Thymus (tissue), 11 donors: ENCODE measurements around the gene BTRC. TPM values are rescaled to one million over a fixed set of nuclear protein-coding genes. Genes with fewer than 3 reads are reported as not detected.
"Not testable (repeated sequence)": the region's sequence is repeated elsewhere in the genome, so short reads cannot be mapped to it uniquely, and the experiment has no call there.

Experiments used
- DNase-seq, 9 donors: peaks; one replicate each; pipeline ENCODE4 v3.0.0-alpha.2; 2013; ENCODE audit warnings: low spot score in 9 of 9, low read depth in 6 of 9, missing footprints in 1 of 9
- H3K27ac ChIP-seq, 2 donors: one replicate each; pipeline ENCODE4 v1.5.1; 2013; ENCODE audit warnings: control low read depth in 1 of 2, low read depth in 1 of 2, low read length in 1 of 2, mild to moderate bottlenecking in 1 of 2, moderate library complexity in 1 of 2
- H3K27me3 ChIP-seq, 2 donors: one replicate each; pipeline ENCODE4 v1.5.1; 2013; ENCODE audit warnings: low read length in 1 of 2; ENCODE audit not compliant: control insufficient read depth in 2 of 2, insufficient read depth in 1 of 2
- H3K36me3 ChIP-seq, 2 donors: one replicate each; pipeline ENCODE4 v1.5.1; 2013; ENCODE audit warnings: low read length in 1 of 2, mild to moderate bottlenecking in 1 of 2, moderate library complexity in 1 of 2; ENCODE audit not compliant: control insufficient read depth in 2 of 2, insufficient read depth in 2 of 2
- H3K4me1 ChIP-seq, 2 donors: one replicate each; pipeline ENCODE4 v1.5.1; 2013; ENCODE audit warnings: low read length in 2 of 2; ENCODE audit not compliant: control insufficient read depth in 2 of 2, insufficient read depth in 2 of 2
- H3K4me3 ChIP-seq, 2 donors: one replicate each; pipeline ENCODE4 v1.5.1; 2013; ENCODE audit warnings: low read length in 2 of 2, control low read depth in 1 of 2, mild to moderate bottlenecking in 1 of 2
- H3K9me3 ChIP-seq, 2 donors: one replicate each; pipeline ENCODE4 v1.5.1; 2013; ENCODE audit warnings: low read length in 1 of 2, mild to moderate bottlenecking in 1 of 2; ENCODE audit not compliant: control insufficient read depth in 2 of 2, insufficient read depth in 1 of 2
- whole genome bisulfite sequencing: extraction: QIAGEN DNeasy Blood & Tissue Kit; methylation state at CpG from one replicate; pipeline ENCODE4 v1.1.7; 2013; 5-methylcytosine and 5-hydroxymethylcytosine counted together
- polyA plus RNA-seq: library from polyadenylated mRNA; stranded (reverse); fragments of 200-250 nt; gene quantifications from one replicate; pipeline ENCODE4 v1.2.3, GENCODE V29; 2013
- total RNA-seq: library from RNA; stranded (reverse); fragments of 120-200 nt; gene quantifications from one replicate; pipeline ENCODE4 v1.2.4, GENCODE V29; 2013
- donor health status: healthy.

The BTRC gene
- total and polyA plus RNA-seq, 2 donors = 5.0 to 5.3 TPM

DNA sequence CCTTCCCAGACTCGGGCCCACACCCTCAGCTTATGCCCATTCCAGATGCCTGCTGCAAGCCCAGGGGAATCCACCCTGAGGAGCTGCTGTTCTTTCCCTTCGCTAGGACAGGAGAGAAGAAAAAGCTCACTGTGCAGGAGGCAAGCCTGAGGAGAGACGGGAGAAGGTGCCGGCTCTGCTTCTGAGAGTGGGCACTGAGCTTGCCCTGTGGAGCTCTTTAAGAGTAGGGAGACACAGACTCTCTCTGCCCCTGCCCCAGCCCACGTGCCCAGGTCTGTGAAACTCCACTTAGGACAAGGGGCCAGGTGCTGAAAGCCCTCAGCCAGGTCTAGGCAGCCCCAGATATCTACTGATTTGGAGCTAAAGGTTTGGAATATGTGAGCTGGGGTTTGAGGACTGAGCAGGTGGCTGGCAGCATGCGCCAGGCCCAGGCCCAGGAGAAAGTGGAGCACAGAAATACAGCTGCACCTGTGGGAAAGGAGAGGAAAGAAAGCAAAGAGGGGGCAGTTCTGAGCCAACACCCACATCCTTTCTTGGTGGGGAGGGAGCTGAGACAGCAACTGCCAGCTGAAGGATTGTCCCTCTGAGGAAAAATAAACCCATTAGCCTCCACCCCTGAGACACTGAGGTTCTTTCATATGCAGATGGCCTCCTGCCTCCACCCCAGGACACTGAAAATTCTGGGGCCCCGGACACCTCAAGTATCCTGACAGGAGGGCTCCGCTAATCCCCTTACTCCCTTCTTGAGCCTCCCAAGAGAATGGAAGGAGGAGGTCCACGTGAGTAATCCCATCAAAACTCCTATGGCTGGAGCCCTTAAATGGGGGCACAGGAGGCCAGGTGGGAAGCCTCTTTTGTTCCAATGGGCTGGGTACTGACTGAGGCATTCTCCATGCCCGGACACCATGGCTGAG, 226.8 kb downstream of the BTRC start:
- H3K4me1 ChIP-seq = peaks cover 11 to 16% of the 10 kb centered on the region in 2 donors
- WGBS = 86% methylated on average over 10 of the region's 10 CpGs
- peaks cover 0 to 2% of the 10 kb centered on the region in 2 donors for H3K36me3 ChIP-seq

DNA sequence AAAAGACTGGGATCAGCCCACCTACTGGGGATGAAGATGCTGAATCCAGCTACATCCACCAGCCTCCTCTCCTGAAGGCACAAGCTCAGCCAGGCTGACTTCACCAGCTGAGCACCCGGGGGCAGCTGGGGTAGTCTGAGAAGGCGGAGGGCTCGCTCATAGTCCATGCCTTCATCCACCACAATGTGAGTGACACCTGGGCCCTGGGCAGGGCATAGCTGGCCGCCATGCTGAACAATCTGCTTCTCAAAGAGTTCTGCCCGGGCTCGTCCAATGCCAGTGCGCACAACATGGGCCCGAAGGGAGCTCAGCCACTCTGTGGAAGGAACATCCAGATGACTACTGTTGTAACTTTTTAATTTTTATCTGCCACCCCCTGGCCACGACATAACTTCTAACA, 231.9 kb downstream of the BTRC start:
- no peaks in the 10 kb centered on the region for H3K36me3 ChIP-seq
- WGBS = 98% methylated on average over 9 of the region's 9 CpGs

More for the DNA sequence above, 226.8 kb downstream of the BTRC start:
- DNase-seq = peak in 7 of 9 donors; percentile 19 to 75 (median 50)
- H3K4me3 ChIP-seq = no peak overlapping the region
- H3K27me3 ChIP-seq = peaks cover 0 to under 1% of the 10 kb centered on the region in 2 donors
- H3K9me3 ChIP-seq = no peaks in the 10 kb centered on the region
- peak overlapping the region in 1 of 2 donors; percentile 33 for H3K27ac ChIP-seq

DNA sequence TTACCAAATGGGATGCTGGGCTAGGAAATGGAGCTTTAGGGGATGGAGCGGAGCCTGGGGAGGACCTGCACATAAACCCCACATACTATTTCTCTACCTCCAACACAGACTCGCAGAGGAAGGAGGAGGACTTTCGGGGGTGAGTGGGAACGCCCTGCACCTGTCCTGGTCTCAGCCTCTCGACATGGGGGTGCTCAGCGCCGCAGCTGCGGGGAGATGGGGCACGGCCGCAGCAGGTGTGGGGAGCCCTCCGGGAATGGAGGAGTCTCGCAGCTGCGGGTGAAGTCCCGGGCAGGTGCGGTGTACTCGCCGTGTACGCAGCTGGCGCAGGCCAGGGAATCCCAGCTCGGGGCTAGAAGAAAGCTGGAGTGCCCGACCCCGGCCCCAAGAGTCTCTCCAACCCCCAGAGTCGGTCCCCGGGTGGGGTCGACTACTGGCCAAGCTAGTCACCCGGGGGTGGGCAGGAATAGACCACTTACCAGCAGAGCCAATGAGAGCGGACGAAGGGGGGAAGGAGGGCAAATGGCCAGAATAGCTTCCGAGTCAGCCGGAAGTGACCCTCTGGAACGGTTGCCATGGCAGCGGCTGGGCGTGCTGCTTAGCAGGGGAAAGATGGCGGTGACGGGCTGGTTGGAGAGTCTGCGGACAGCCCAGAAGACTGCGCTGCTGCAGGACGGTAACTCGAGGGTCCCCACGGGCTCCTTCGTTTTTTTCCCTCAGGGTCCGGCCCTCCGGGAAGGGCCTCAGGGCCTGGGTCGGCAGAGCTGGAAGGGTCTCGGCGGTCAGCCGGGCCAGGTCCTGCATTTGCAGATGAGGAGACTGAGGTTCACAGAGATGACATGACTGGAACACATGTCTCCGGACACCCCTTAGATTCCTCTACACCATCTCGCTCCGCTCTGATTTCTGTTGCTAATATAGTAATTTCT, 234.0 kb downstream of the BTRC start, which contains the start of the genes DPCD and POLL:
Gene DPCD (plus strand): TSS at position 597 of the 929 bp plus-strand sequence. CDS start 16 bp downstream, at position 613.
Gene POLL (minus strand): TSS at position 533 of the 929 bp plus-strand sequence. CDS start 897 bp downstream, outside the sequence.
- H3K4me1 ChIP-seq = peaks cover 0 to 18% of the 10 kb centered on the region in 2 donors
- peak within 1 kb of the TSS in 1 of 2 donors; percentile 2 for H3K27ac ChIP-seq
- peak in 7 of 9 donors; percentile 32 to 80 (median 55) for DNase-seq
- H3K4me3 ChIP-seq = peak within 1 kb of the TSS; percentile 50 to 56
- no peaks in the 10 kb centered on the region for H3K36me3 ChIP-seq
- WGBS = 2% methylated on average over 50 of the region's 50 CpGs
- H3K27me3 ChIP-seq = peaks cover 11 to 31% of the 10 kb centered on the region in 2 donors
- H3K9me3 ChIP-seq = peaks cover 11 to 15% of the 10 kb centered on the region in 2 donors

More for the DNA sequence above, 231.9 kb downstream of the BTRC start:
- Histone ChIP-seq H3K4me1 (peaks cover 3 to 24% of the 10 kb centered on the region in 2 donors), H3K27me3 (peaks cover 11 to 31% of the 10 kb centered on the region in 2 donors), H3K9me3 (peaks cover 11 to 15% of the 10 kb centered on the region in 2 donors), H3K4me3 (no peak overlapping the region), H3K27ac (no peak overlapping the region)
- no peak for DNase-seq

DNA sequence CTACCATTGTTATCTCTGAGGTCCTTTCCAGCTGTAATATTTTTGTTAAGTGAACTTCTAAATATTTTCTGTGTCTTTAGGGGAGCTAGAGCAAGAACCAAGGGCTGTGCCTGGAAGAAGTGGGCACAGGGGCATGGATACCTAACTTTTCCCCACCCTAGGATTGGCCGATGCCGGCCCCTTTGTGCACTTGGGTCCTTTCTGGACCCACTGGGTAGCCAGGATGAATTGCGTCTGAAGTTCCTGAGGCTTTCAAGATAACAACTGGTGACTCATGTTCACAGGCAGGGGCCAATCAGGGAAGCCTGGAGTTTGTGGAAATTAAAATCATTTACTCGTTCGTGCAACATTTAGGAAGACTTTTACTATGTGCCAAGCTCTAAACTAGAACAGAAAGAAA, 234.9 kb downstream of the BTRC start:
- Histone ChIP-seq H3K36me3 (no peaks in the 10 kb centered on the region), H3K9me3 (peaks cover 11 to 15% of the 10 kb centered on the region in 2 donors), H3K27me3 (peaks cover 11 to 31% of the 10 kb centered on the region in 2 donors), H3K27ac (no peak overlapping the region), H3K4me1 (peaks cover 0 to 18% of the 10 kb centered on the region in 2 donors), H3K4me3 (peak overlapping the region; percentile 50 to 56)
- no peak for DNase-seq
- 94% methylated on average over 5 of the region's 5 CpGs for WGBS

DNA sequence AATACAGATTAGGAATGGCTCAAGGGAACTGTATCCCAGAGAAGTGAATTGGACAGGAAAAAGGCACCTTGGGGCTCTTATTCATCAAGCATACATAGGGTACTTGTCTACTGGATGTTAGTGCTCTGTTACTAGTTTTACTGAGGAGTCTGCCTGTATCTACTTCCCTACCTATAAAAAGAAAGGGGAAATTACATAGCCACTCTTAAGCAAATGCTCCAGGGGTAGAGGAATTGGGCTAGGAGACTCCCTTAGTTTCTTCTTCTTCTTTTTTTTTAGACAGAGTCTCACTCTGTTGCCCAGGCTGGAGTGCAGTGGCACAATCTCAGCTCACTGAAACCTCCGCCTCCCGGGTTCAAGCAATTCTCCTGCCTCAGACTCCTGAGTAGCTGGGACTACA, 239.4 kb downstream of the BTRC start:
- not testable (repeated sequence) for H3K4me1 ChIP-seq, H3K36me3 ChIP-seq, DNase-seq, H3K27ac ChIP-seq, H3K9me3 ChIP-seq, H3K4me3 ChIP-seq
- H3K27me3 ChIP-seq = peaks cover 9 to 13% of the 10 kb centered on the region in 2 donors
- WGBS = 83% methylated on average over 2 of the region's 2 CpGs

DNA sequence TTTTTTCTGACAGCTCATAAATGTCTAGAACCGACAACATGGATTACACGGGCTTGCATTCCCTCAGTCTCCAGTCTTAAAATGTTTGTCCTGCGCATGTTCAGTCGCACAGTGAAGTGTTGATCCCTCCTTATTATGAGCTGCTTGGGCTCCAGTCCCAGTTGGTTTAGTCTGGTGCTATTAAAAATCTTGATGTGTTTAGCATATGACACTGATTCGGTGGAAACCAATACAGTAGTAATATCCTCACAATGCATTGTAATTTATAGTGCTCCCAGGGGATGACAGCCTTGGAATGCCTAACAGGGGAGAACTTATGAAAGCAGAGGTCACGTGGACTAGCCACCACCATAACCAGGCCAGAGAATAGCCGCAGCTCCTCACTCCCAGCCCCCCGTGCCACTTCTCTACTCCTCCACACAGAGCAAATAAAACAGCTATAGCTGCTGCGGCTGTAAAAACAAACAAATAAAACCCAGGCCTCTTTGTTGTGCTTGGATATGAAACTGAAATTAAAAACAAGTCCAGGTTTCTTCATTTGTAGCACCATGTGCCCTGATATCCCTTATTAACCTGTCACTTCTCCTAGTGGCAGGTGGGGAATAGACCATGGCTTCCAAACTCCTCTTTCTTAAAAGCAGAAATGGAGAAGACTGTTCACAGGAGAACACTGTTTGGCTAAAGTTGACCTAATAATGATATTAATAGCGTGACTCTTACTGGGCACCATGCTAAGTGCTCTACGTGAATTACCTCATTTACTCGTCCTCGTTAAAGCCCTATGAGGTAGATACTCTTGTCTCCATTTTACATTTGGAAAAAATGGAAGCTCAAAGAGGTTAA, 241.8 kb downstream of the BTRC start:
- H3K36me3 ChIP-seq = no peaks in the 10 kb centered on the region
- no peak overlapping the region for H3K4me3 ChIP-seq
- no peak overlapping the region for H3K27ac ChIP-seq
- DNase-seq = no peak
- no peaks in the 10 kb centered on the region for H3K9me3 ChIP-seq
- 97% methylated on average over 13 of the region's 13 CpGs for WGBS
- no peaks in the 10 kb centered on the region for H3K4me1 ChIP-seq
- no peaks in the 10 kb centered on the region for H3K27me3 ChIP-seq

DNA sequence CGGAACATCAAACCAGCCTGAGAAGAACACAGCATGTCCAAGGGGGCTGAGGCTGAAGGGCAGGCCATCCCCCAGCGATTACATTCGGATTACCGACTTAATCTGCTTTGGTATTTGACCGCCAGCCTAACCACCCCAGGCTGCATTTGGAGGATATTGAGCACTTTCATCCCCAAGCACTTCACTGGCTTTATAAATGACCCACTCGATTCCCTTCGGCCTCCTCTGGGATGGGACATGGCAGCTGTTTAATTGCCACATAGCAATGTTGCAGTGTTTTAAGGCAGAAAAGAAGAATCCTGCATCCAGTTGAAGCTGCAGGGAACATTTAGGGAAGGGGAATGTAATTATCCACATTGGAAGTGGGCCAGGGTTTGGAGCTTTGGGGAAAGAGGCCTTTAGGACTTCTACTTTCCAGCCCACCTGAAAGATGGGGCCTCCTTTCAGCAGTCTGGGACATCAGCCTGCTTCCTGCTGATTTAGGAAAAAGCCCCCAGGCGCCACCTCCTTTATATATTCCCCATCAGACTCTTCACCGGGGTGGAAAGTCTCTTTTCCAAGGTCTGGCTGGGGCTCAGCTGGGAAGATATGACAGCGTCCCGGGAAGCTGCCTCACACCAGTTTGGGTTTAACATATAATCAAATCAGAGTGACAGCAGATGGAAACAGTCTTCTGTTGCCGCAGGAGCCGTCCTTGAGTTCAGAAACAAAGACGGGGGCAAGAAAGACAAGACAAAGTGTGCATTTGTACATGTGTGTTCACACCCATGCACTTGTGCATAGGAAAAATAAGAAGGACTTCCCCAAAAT, 243.3 kb downstream of the BTRC start:
- WGBS = 92% methylated on average over 14 of the region's 14 CpGs

More for the DNA sequence above, 243.3 kb downstream of the BTRC start:
- Histone ChIP-seq H3K4me1 (no peaks in the 10 kb centered on the region), H3K27ac (no peak overlapping the region), H3K4me3 (no peak overlapping the region), H3K9me3 (no peaks in the 10 kb centered on the region), H3K27me3 (no peaks in the 10 kb centered on the region), H3K36me3 (no peaks in the 10 kb centered on the region)
- no peak for DNase-seq
